Esophagus muscularis mucosa (tissue), 4 donors: ENCODE data around the gene ADPRHL1. TPM values are rescaled to one million over a fixed set of nuclear protein-coding genes. Genes with fewer than 3 reads are reported as not detected.

Experiments used
- DNase-seq: peaks from one replicate; pipeline ENCODE4 v3.0.0-alpha.2; 2017; ENCODE audit errors: extremely low spot score
- H3K27ac ChIP-seq, 4 donors: fragments of 200-600 bp; sonication (generic); replicated peaks in 1 of 4; 1 replicate in 3 of 4; 2 replicates in 1 of 4; pipeline ENCODE4 v1.5.1; 2016 to 2019; ENCODE audit warnings: mild to moderate bottlenecking in 1 of 4
- H3K27me3 ChIP-seq, 4 donors: fragments of 200-600 bp; sonication (generic); one replicate each; pipeline versions ENCODE4 v1.5.1 to v1.6.0; 2016 to 2019
- H3K36me3 ChIP-seq, 4 donors: fragments of 200-600 bp; sonication (generic); one replicate each; pipeline ENCODE4 v1.5.1; 2016 to 2019
- H3K4me1 ChIP-seq, 4 donors: fragments of 200-600 bp; sonication (generic); one replicate each; pipeline ENCODE4 v1.5.1; 2016 to 2019
- H3K4me3 ChIP-seq, 4 donors: fragments of 200-600 bp; sonication (generic); 1 replicate in 2 of 4; 2 replicates in 2 of 4; pipeline ENCODE4 v1.5.1; 2016 to 2019; ENCODE audit warnings: mild to moderate bottlenecking in 4 of 4, moderate library complexity in 1 of 4
- H3K9me3 ChIP-seq, 4 donors: fragments of 200-600 bp; sonication (generic); 1 replicate in 3 of 4; 2 replicates in 1 of 4; pipeline ENCODE4 v1.5.1; 2016 to 2019
- EP300 ChIP-seq: sonication (generic); formaldehyde crosslinking; IDR thresholded peaks from one replicate; pipeline ENCODE4 v1.6.1; 2017; ENCODE audit warnings: antibody characterized with exemption
- POLR2A ChIP-seq: fragments of 450-650 bp; IDR thresholded peaks from one replicate; pipeline ENCODE4 v1.6.1; 2017; ENCODE audit warnings: antibody characterized with exemption, moderate library complexity, mild to moderate bottlenecking, low read depth
- POLR2AphosphoS5 ChIP-seq, 2 donors: sonication (generic); formaldehyde crosslinking; IDR thresholded peaks; one replicate each; pipeline ENCODE4 v1.6.1; 2017; ENCODE audit warnings: antibody characterized with exemption in 2 of 2
- whole genome bisulfite sequencing: methylation state at CpG from one replicate; pipeline ENCODE4 v1.1.5; 2018; 5-methylcytosine and 5-hydroxymethylcytosine counted together
- intact Hi-C: fragments of 100-400 bp; cut with DNase I; formaldehyde crosslinking; loops from one replicate; pipeline ENCODE4 v1.15.1; 2023
- total RNA-seq, 4 donors: library from RNA; depleted of rRNA; stranded (reverse); fragments of >200 nt; gene quantifications; one replicate each; pipeline versions ENCODE4 v1.1.0 to v1.2.1, GENCODE V29; 2016
- TF ChIP-seq, protein P1 (sequence below), 3 experiments: fragments of 200-600 bp in 2 of 3; fragments of 450-650 bp in 1 of 3; sonication (generic) in 2 of 3; IDR thresholded peaks; one replicate each; pipeline ENCODE4 v1.5.1; 2017 to 2019; ENCODE audit warnings: antibody characterized with exemption in 3 of 3, mild to moderate bottlenecking in 2 of 3, moderate library complexity in 1 of 3

ADPRHL1 gene
- total RNA-seq, 4 donors from 2014 or later: 6.9 to 26.2 (median 11.0) TPM

DNA sequence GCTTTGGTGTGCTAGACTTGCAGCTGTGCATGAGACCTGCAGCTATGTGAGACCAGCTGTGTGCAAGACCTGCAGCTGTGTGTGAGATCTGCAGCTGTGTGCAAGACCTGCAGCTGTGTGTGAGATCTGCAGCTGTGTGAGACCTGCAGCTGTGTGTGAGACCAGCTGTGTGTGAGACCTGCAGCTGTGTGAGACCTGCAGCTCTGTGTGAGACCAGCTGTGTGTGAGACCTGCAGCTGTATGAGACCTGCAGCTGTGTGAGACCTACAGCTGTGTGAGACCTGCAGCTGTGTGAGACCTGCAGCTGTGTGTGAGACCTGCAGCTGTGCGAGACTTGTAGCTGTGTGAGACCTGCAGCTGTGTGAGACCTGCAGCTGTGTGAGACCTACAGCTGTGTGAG lies 43.9 kb upstream of the ADPRHL1 start:
- Histone ChIP-seq H3K36me3 (peaks cover 42 to 78% (median 62%) of the 10 kb centered on the region in 4 donors), H3K9me3 (no peaks in the 10 kb centered on the region), H3K4me3 (no peak overlapping the region), H3K27me3 (no peaks in the 10 kb centered on the region), H3K27ac (no peak overlapping the region), H3K4me1 (peaks cover 36 to 55% (median 53%) of the 10 kb centered on the region in 4 donors)
- no peak for DNase-seq
- intact Hi-C loops: no loop called here
- TF ChIP-seq POLR2AphosphoS5 (IDR thresholded peaks at IDR 0.05) (no peak), EP300 (no peak)
- TF ChIP-seq, protein P1, sequence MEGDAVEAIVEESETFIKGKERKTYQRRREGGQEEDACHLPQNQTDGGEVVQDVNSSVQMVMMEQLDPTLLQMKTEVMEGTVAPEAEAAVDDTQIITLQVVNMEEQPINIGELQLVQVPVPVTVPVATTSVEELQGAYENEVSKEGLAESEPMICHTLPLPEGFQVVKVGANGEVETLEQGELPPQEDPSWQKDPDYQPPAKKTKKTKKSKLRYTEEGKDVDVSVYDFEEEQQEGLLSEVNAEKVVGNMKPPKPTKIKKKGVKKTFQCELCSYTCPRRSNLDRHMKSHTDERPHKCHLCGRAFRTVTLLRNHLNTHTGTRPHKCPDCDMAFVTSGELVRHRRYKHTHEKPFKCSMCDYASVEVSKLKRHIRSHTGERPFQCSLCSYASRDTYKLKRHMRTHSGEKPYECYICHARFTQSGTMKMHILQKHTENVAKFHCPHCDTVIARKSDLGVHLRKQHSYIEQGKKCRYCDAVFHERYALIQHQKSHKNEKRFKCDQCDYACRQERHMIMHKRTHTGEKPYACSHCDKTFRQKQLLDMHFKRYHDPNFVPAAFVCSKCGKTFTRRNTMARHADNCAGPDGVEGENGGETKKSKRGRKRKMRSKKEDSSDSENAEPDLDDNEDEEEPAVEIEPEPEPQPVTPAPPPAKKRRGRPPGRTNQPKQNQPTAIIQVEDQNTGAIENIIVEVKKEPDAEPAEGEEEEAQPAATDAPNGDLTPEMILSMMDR (IDR thresholded peaks at IDR 0.05): no peak
- WGBS: 100% methylated on average over 1 of the region's 1 CpG

DNA sequence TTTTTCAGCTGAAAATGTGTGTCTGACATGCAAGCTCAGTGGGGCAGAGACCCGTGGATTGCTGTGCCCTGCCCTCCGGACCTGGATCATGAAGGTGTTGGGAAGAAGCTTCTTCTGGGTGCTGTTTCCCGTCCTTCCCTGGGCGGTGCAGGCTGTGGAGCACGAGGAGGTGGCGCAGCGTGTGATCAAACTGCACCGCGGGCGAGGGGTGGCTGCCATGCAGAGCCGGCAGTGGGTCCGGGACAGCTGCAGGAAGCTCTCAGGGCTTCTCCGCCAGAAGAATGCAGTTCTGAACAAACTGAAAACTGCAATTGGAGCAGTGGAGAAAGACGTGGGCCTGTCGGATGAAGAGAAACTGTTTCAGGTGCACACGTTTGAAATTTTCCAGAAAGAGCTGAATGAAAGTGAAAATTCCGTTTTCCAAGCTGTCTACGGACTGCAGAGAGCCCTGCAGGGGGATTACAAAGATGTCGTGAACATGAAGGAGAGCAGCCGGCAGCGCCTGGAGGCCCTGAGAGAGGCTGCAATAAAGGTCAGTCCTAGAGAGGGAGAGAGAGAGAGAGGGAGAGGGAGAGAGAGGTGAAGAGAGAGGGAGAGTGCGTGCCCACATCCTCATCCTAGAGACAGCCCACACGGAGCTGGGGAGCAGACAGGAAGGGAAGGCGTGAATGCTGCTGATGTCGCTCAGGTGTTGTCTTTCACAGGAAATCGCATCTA lies 42.4 kb upstream of the ADPRHL1 start:
- H3K4me3 ChIP-seq: peak overlapping the region; percentile 16 to 34 (median 20)
- no peak for DNase-seq
- H3K9me3 ChIP-seq: no peaks in the 10 kb centered on the region
- peaks cover 27 to 62% (median 47%) of the 10 kb centered on the region in 4 donors for H3K36me3 ChIP-seq
- WGBS: 43% methylated on average over 26 of the region's 26 CpGs
- H3K27ac ChIP-seq: peak overlapping the region; percentile 33 to 62 (median 54)
- H3K27me3 ChIP-seq: no peaks in the 10 kb centered on the region
- H3K4me1 ChIP-seq: peaks cover 41 to 66% (median 61%) of the 10 kb centered on the region in 4 donors
- TF ChIP-seq POLR2AphosphoS5 (IDR thresholded peaks at IDR 0.05): peak in 1 of 2 donors; percentile 8
- TF ChIP-seq, protein P1 (IDR thresholded peaks at IDR 0.05): no peak
- intact Hi-C loops: no loop called here

DNA sequence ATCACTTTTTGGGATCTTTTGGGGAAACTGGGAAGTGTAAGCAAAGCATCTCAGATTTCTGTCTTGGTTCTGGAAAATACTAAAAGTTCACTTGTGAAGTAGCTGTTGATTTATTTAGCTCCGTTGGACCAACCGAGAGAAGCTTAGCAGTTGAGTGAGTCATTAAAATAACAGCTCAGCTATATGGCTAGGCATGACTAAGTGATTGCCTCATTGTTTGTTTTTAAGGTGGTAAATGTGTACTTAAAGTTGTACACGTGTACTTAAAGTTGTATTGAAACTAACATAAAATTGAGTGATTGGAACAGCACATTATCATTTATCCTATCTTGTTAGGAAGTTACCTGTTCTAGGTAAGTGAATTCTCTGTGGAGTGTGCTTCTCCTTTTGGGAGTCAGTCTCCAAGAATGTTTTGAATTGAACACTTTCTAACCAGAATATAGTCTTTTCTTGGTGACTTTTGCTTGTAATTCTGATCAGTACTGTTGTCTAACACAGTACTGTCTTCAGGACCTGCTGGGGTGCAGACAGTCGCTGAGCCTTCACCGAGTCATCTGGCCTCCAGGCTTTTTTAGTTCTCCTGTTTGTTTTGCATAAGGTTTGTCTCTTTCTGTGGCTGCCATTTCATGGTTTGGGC lies 40.1 kb upstream of the ADPRHL1 start:
- intact Hi-C loops: no loop called here
- Histone ChIP-seq H3K4me1 (peaks cover 51 to 84% (median 77%) of the 10 kb centered on the region in 4 donors), H3K9me3 (no peaks in the 10 kb centered on the region), H3K4me3 (no peak overlapping the region), H3K27me3 (no peaks in the 10 kb centered on the region), H3K27ac (peak overlapping the region; percentile 1 to 36 (median 18)), H3K36me3 (peaks cover 12 to 40% (median 25%) of the 10 kb centered on the region in 4 donors)
- DNase-seq: no peak
- WGBS: 37% methylated on average over 5 of the region's 5 CpGs
- peak in 1 of 2 donors; percentile 48 for TF ChIP-seq POLR2AphosphoS5 (IDR thresholded peaks at IDR 0.05)
- TF ChIP-seq POLR2A: no peak

DNA sequence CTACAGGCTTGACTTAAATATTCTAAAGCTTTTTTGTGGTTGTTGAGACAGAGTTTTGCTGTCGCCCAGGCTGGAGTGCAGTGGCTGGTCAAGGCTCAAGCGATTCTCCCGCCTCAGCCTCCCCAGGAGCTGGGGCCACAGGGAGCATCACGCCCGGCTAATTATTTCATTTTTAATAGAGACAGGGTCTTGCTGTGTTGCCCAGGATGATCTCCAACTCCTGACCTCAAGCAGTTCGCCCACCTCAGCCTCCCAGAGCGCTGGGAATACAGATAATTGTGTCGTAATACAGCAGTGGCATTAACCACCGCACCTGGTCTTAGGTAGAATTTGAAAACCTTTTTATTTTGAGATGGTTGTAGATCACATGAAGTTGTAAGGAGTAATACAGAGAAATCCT lies 38.7 kb upstream of the ADPRHL1 start:
- intact Hi-C loops: no loop called here
- no peak for TF ChIP-seq EP300
- TF ChIP-seq, protein P1 (IDR thresholded peaks at IDR 0.05): no peak
- TF ChIP-seq POLR2A: no peak
- TF ChIP-seq POLR2AphosphoS5 (IDR thresholded peaks at IDR 0.05): no peak
- H3K27me3 ChIP-seq: no peaks in the 10 kb centered on the region
- no peak for DNase-seq
- peak overlapping the region; percentile 79 to 94 (median 92) for H3K4me3 ChIP-seq
- peaks cover 1 to 25% (median 11%) of the 10 kb centered on the region in 4 donors for H3K36me3 ChIP-seq
- 55% methylated on average over 9 of the region's 9 CpGs for WGBS
- peak overlapping the region; percentile 91 to 94 (median 92) for H3K27ac ChIP-seq
- H3K9me3 ChIP-seq: no peaks in the 10 kb centered on the region
- peaks cover 56 to 87% (median 78%) of the 10 kb centered on the region in 4 donors for H3K4me1 ChIP-seq

DNA sequence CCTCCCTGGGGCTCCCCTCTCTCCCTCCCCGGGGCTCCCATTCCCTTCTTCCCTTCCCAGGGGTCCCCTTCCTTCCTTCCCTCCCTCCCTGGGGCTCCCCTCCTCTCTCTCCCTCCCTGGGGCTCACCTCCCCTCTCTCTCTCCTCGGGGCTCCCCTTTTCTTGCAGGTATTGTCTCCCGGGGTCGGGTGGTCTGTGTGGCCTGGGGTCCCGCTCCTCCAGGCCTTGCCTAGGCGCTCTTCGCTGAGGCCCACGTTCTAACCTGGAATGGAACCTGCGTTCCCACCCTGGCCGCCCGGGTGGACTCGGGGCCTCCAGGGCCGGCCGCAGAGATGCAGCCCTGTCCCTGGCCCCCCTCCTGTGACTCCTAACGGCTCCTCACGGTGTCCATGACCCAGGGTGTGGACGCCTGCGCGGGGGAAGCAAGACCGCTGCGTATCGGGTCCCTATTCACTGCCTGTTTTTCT lies 38.2 kb upstream of the ADPRHL1 start:
- Histone ChIP-seq H3K27ac (peak overlapping the region; percentile 91 to 94 (median 92)), H3K4me1 (peaks cover 57 to 85% (median 79%) of the 10 kb centered on the region in 4 donors), H3K4me3 (peak overlapping the region; percentile 79 to 94 (median 92)), H3K36me3 (peaks cover 0 to 20% (median 8%) of the 10 kb centered on the region in 4 donors), H3K27me3 (no peaks in the 10 kb centered on the region), H3K9me3 (no peaks in the 10 kb centered on the region)
- 0% methylated on average over 22 of the region's 22 CpGs for WGBS
- intact Hi-C loops: no loop called here
- TF ChIP-seq POLR2A: no peak
- no peak for TF ChIP-seq EP300
- no peak for TF ChIP-seq POLR2AphosphoS5 (IDR thresholded peaks at IDR 0.05)
- TF ChIP-seq, protein P1 (IDR thresholded peaks at IDR 0.05): no peak
- no peak for DNase-seq
